GM23248 (cell line): ENCODE measurements around the gene ZNRF4. TPM values are rescaled to one million over a fixed set of nuclear protein-coding genes. Genes with fewer than 3 reads are reported as not detected.

Source experiments
- DNase-seq: peaks from one replicate; pipeline ENCODE4 v3.0.0-alpha.2; 2015
- H2AFZ ChIP-seq: fragments of 200-600 bp; sonication (generic); 2 replicates; pipeline ENCODE4 v1.6.1; 2016; ENCODE audit warnings: antibody characterized with exemption
- H3F3A ChIP-seq: fragments of 200-600 bp; sonication (generic); 2 replicates; pipeline ENCODE4 v1.6.1; 2016; ENCODE audit warnings: mild to moderate bottlenecking, antibody characterized with exemption, mixed run types; ENCODE audit not compliant: insufficient read depth
- H3K27ac ChIP-seq: fragments of 200-600 bp; sonication (generic); 2 replicates; pipeline ENCODE4 v1.5.1; 2016; ENCODE audit warnings: mild to moderate bottlenecking
- H3K27me3 ChIP-seq: fragments of 200-600 bp; sonication (generic); replicated peaks from 2 replicates; pipeline ENCODE4 v1.6.1; 2016; ENCODE audit warnings: mild to moderate bottlenecking; ENCODE audit not compliant: insufficient read depth
- H3K36me3 ChIP-seq: fragments of 200-600 bp; sonication (generic); 2 replicates; pipeline ENCODE4 v1.6.1; 2016; ENCODE audit warnings: low read depth, mild to moderate bottlenecking
- H3K4me1 ChIP-seq: fragments of 200-600 bp; sonication (generic); 2 replicates; pipeline ENCODE4 v1.6.1; 2016; ENCODE audit warnings: mild to moderate bottlenecking; ENCODE audit not compliant: insufficient read depth
- H3K4me2 ChIP-seq: fragments of 200-600 bp; sonication (generic); one replicate; pipeline ENCODE4 v1.6.1; 2016; ENCODE audit warnings: mild to moderate bottlenecking; ENCODE audit not compliant: unreplicated experiment
- H3K4me3 ChIP-seq: fragments of 200-600 bp; sonication (generic); 2 replicates; pipeline ENCODE4 v1.5.1; 2016; ENCODE audit warnings: mild to moderate bottlenecking
- H3K79me2 ChIP-seq: fragments of 200-600 bp; sonication (generic); 2 replicates; pipeline ENCODE4 v1.6.1; 2016; ENCODE audit warnings: mild to moderate bottlenecking; ENCODE audit not compliant: insufficient read depth
- H3K9ac ChIP-seq: fragments of 200-600 bp; sonication (generic); 2 replicates; pipeline ENCODE4 v1.6.1; 2016; ENCODE audit warnings: mild to moderate bottlenecking
- H3K9me2 ChIP-seq: fragments of 200-600 bp; sonication (generic); 2 replicates; pipeline ENCODE4 v1.6.1; 2016; ENCODE audit warnings: mixed run types, mild to moderate bottlenecking, moderate library complexity; ENCODE audit not compliant: insufficient read depth
- H3K9me3 ChIP-seq: fragments of 200-600 bp; sonication (generic); one replicate; pipeline ENCODE4 v1.6.1; 2017; ENCODE audit warnings: low read depth
- H4K20me1 ChIP-seq: fragments of 200-600 bp; sonication (generic); 2 replicates; pipeline ENCODE4 v1.6.0; 2016; ENCODE audit not compliant: insufficient read depth
- EZH2 ChIP-seq: fragments of 200-600 bp; sonication (generic); IDR thresholded peaks from 2 replicates; pipeline ENCODE4 v1.6.1; 2018; ENCODE audit warnings: antibody characterized with exemption, mild to moderate bottlenecking; ENCODE audit not compliant: insufficient read depth, poor library complexity, severe bottlenecking
- EZH2phosphoT487 ChIP-seq: fragments of 200-600 bp; sonication (generic); IDR thresholded peaks from 2 replicates; pipeline ENCODE4 v1.6.1; 2018; ENCODE audit warnings: antibody characterized with exemption, moderate library complexity, mild to moderate bottlenecking, low read depth; ENCODE audit not compliant: insufficient read depth
- WGBS, 2 experiments: methylation state at CpG; one replicate each; pipeline ENCODE4 v1.1.6; 2015 to 2017; ENCODE audit warnings: low lambda C conversion rate in 2 of 2, low coverage in 1 of 2; ENCODE audit errors: missing lambda C conversion rate in 2 of 2; 5-methylcytosine and 5-hydroxymethylcytosine counted together
- in situ Hi-C: fragments of 300-500 bp; cut with MboI; formaldehyde crosslinking; loops from 2 replicates; pipeline ENCODE4 v1.15.0; 2020
- polyA plus RNA-seq: library from polyadenylated mRNA; unstranded; fragments of >200 nt; fragmentation: Nextera tagmentation; extraction: Ambion mirVana; gene quantifications from 2 replicates; pipeline ENCODE4 v1.2.1, GENCODE V29; 2016
- total RNA-seq: library from RNA; depleted of rRNA; stranded (reverse); fragments of >200 nt; shearing (Covaris generic); gene quantifications from 2 replicates; pipeline ENCODE4 v1.2.3, GENCODE V29; 2014

ZNRF4 gene
- total and polyA plus RNA-seq, 2 experiments from 2014 or later = not detected

GRCh38 chr19:5477451-5478215 is 22.4 kb downstream of the ZNRF4 start:
- Histone ChIP-seq H3K9ac (no peak overlapping the region), H3K4me2 (no peak overlapping the region), H3K9me3 (no peaks in the 10 kb centered on the region), H4K20me1 (no peaks in the 10 kb centered on the region), H3K79me2 (no peaks in the 10 kb centered on the region), H3K27ac (no peak overlapping the region), H3K36me3 (no peaks in the 10 kb centered on the region), H3K4me3 (no peak overlapping the region), H3F3A (no peaks in the 10 kb centered on the region), H2AFZ (no peak overlapping the region), H3K9me2 (no peaks in the 10 kb centered on the region), H3K4me1 (no peaks in the 10 kb centered on the region), H3K27me3 (peaks cover 15% of the 10 kb centered on the region)
- 63 to 68% methylated on average over 12 to 13 of the region's 13 CpGs for WGBS, 2 experiments
- DNase-seq = no peak
- in situ Hi-C loops = no loop called here
- TF ChIP-seq EZH2 (no peak), EZH2phosphoT487 (no peak)

DNA sequence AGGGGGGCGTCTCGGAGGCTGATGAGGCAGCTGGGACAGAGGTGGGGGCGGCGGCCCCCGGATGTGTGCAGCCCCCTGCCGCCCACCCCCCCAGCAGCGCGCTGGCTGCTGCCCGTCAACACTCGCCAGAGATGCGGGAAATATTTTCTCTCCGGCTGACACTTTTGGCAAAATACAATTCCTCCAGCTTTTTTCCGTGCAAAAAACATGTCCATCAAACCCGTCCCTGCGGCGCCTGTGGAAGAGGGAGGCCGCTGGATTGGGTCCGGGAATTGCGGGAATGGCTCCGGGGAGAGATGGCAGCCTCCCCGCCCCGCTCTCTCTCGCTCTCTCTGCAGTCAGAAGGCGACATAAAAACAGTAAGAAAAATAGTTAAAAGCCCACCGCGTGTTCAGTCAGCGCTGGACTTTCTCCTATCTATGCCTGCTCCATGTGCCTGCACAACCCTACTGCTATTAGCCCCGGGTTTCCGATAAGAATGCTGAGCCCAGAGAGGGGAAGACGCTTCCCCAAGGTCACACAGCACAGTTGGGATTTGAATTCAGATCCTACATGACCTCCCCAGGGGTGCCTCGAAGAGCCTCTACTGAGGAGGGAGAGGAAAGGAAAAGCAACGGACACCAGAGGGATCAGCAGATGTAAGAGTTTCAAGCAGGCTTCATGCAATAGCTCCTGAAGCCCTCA is 23.2 kb downstream of the ZNRF4 start:
- no peaks in the 10 kb centered on the region for H4K20me1 ChIP-seq
- no peak overlapping the region for H3K9ac ChIP-seq
- no peak overlapping the region for H3K27ac ChIP-seq
- TF ChIP-seq EZH2phosphoT487 (no peak), EZH2 (no peak)
- peaks cover 15% of the 10 kb centered on the region for H3K27me3 ChIP-seq
- no peaks in the 10 kb centered on the region for H3K9me3 ChIP-seq
- no peaks in the 10 kb centered on the region for H3K36me3 ChIP-seq
- H3K79me2 ChIP-seq = no peaks in the 10 kb centered on the region
- H2AFZ ChIP-seq = no peak overlapping the region
- in situ Hi-C loops = no loop called here
- no peak for DNase-seq
- H3K9me2 ChIP-seq = no peaks in the 10 kb centered on the region
- 13% methylated on average over 20 to 31 of the region's 32 CpGs for WGBS, 2 experiments
- H3K4me1 ChIP-seq = no peaks in the 10 kb centered on the region
- H3K4me3 ChIP-seq = no peak overlapping the region
- H3F3A ChIP-seq = no peaks in the 10 kb centered on the region
- no peak overlapping the region for H3K4me2 ChIP-seq

- Histone ChIP-seq H3K4me3 (no peak overlapping the region), H3K9me2 (no peaks in the 10 kb centered on the region), H3K9ac (no peak overlapping the region), H3K9me3 (no peaks in the 10 kb centered on the region), H3K27ac (no peak overlapping the region), H3F3A (no peaks in the 10 kb centered on the region), H3K79me2 (no peaks in the 10 kb centered on the region), H3K4me2 (no peak overlapping the region), H3K4me1 (no peaks in the 10 kb centered on the region), H2AFZ (no peak overlapping the region), H4K20me1 (no peaks in the 10 kb centered on the region), H3K27me3 (peaks cover 15% of the 10 kb centered on the region), H3K36me3 (no peaks in the 10 kb centered on the region)
- TF ChIP-seq EZH2 (no peak), EZH2phosphoT487 (no peak)
- WGBS, 2 experiments = 47 to 62% methylated on average over 8 of the region's 8 CpGs
- no peak for DNase-seq
- in situ Hi-C loops = no loop called here
Measured at GRCh38 chr19:5478925-5479588, 23.8 kb downstream of the ZNRF4 start.

DNA sequence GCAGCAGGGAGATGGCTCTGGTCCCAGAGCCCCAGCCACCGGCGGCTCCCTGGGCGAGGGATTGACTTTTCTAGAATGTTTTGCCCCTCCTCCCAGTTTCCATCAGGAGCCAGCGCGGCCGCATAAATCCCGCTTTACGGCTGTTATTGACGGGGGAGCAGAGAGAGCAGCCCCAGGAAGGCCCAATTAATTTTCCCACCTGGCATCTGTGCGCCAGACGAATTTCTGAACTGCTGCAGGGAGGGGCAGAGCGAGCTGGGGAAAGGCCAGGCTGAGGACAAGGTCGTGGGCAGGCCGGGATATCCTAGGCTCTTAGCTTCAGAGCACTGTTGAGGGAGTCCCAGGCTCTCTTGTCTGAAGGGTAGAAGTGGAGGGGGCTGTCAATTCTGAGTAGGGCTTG is 24.7 kb downstream of the ZNRF4 start:
- Histone ChIP-seq H3K9ac (no peak overlapping the region), H3F3A (no peaks in the 10 kb centered on the region), H3K9me2 (no peaks in the 10 kb centered on the region), H3K27ac (no peak overlapping the region), H3K9me3 (no peaks in the 10 kb centered on the region), H3K4me2 (no peak overlapping the region), H2AFZ (no peak overlapping the region), H4K20me1 (no peaks in the 10 kb centered on the region), H3K27me3 (peaks cover 22% of the 10 kb centered on the region), H3K4me3 (no peak overlapping the region), H3K79me2 (no peaks in the 10 kb centered on the region), H3K36me3 (no peaks in the 10 kb centered on the region), H3K4me1 (0 out of 2 replicates have a peak, but pooled peaks cover 6% of the 10 kb centered on the region)
- in situ Hi-C loops = no loop called here
- TF ChIP-seq EZH2phosphoT487 = no peak
- 25 to 29% methylated on average over 13 to 14 of the region's 14 CpGs for WGBS, 2 experiments
- DNase-seq = no peak
